GM18508 (cell line): Measurements from ENCODE around the gene METTL24.

Experiments
- ATAC-seq: cut with Tn5 transposase; IDR thresholded peaks from one replicate; pipeline ENCODE4 v1.9.1; 2021; ENCODE audit warnings: moderate number of reproducible peaks; ENCODE audit not compliant: insufficient read depth, unreplicated experiment

The METTL24 gene, protein sequence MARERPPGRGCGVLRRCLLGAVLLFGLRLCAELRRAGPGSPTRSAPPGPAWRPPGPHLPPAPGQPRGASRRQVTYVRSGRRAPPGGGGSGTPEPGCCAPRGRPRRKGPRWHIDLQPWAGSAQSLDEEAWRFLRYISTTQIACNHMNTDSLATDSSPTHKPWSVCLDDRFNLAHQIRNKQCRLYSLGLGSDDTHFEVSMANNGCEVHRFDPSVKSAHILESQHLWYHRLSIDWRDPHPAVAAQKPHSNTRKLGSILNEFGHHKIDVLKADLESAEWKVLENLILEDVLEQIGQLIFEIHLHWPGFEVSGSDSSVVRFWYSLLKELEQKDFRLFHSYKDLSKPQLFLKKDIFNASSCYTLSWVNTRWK

DNA sequence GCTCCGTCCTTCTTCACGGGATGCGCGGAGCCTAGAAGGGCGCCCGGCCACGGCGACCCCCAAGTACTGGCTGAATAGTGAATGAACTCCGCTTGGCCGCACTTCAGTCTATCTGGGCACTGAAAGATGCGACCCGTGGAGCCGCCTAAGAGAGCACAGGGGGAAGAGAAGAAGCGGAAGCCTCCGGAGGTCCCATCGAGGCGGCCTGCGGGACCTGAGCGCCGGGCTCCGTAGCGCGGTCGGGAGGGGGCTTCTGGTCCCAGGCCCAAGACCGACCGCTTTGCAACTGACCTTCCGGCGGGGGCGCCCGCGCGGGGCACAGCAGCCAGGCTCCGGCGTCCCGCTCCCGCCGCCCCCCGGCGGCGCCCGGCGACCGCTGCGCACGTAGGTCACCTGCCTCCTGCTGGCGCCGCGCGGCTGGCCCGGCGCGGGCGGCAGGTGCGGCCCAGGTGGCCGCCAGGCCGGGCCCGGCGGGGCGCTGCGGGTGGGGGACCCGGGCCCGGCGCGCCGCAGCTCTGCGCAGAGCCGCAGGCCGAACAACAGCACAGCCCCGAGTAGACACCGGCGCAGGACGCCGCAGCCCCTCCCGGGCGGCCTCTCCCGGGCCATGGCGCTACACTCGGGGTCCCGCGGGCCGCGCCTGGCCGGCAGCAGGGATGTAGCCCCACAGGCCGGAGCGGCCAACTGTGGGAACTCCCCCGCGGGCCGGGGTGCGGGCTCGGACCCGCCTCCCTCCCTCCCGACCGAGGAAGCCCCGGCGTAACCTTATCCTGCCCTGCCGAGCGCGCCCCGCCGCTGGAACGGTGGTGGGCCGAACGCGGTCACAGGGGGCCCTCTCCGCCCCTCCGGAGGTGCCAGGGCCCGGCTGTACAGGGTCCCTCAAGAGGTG, at the start of gene METTL24:
Gene METTL24 (minus strand): TSS at position 686 of the 889 bp plus-strand sequence. CDS start 77 bp downstream, at position 609.
- ATAC-seq, result no peak

DNA sequence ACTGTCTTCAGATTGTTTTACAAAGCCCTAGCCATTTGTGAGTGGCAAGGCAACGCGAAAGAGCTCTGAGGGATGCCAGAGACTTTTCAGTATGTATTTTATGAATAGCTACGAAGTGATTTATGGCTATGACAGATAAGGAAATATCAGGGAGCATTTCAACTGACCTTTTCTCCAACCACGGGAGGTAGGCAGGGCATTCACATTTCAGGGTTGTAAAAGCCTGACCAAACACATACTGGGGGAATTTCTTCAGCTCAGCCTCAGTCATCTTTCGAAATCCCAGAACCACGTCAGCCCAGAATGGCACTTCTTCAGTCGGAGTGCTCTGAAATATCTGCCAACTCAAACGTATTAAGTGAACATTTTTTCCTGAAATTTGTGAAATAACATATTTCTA, 46.5 kb upstream of the METTL24 start:
- no peak for ATAC-seq

DNA sequence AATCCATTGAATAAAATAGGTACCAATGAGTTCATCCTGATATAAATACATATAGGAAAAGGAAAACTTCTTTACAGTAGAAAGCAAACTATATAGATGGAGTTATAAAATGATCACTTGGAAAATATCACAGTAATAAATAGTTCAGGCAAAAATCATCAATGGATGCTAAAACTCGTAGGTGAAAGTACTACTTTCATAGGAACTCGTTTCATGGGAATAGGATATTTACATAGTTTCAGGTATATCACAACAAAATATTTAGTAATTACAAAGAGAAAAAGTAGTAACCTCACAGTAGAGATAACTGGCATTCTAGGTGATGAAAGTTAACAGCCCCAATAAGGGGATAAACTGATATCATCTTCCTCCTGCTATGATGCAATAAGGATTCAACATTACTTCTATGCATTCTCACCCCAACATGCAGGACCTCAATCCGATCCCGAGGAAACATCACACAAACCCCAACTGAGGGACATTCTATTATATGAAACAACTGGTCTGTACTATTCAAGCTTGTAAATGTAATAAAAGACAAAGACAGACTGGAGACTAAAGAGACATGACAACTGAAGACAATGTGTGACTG, 43.5 kb upstream of the METTL24 start:
- no peak for ATAC-seq

DNA sequence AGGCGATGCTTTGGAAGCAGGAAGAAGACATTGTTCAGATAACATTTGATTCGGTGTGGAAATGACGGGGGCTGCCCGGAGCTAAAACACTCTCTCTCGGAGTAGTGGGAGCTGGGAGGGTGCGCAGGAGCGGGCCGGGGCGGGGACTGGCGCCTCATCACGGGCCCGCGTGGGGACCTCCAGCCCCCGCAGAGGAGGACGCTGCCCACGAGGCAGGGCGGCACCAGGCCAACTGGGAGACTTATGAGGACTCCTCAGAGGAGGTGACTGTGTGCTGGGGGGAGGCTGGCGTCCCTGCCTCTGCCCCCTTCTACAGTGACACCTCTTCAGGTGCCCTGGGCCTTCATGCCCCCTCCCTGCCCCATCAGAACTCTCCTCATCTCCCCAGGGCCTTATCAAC, 42.1 kb upstream of the METTL24 start:
- ATAC-seq, result no peak

DNA sequence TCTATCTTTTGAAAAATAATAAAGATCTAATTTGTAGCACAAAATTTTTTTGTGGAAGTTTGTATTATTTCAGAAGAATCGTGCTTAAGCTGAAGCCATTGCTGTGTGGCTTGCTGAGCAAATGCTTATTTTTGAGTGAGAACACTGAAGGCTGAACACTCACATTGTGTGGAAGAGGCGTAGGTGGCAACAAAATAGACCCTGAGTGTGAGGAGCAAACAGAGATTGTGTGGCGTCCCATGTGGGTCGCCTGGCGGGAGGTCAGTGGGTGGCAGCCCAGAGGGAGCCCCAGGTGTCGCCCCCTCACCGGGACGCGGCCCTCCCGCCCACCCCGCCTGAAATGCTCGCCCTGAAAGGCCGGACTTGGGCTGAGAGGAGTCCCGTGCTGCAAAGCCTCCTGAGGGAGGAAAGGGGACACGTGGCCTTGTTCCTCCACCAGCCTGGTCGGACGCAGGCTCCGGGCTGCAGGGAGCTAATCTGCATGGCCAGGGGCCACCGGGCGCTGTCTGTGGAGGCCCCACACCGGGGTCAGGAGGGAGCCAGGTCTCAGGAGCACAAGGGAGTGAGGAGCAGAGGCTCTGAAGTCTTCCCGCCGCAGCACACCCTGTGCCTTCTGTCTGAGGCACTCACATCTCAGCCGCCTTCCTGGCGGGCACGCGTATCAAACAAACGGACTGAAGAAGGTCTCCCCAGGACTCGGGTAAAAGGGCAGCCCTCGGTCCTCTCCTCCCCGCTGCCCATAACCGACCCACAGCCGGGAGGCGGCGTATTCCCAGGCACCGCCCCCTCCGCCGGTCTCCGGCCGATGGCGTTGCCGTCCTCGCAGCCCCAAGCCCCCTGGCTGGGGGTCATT, 41.3 kb upstream of the METTL24 start:
- no peak for ATAC-seq

DNA sequence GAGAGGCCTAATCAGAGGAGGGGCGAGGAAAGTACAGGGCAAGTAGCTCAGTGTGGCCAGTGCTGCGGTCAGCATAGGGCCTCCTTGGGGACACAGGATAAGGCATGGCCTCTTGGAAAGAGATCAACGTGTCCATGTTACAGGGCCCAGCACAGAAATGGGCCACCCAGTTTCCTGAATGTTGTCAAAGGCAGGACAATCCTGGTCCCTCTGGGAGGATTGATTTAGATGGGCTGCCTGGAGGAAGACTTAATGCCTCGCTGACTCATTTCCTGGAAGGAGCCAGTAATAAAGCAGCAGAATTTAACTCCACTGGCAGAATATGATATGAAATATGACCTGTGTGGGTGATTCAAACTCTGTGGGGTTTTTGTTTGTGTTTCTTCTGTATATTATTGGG, 40.6 kb upstream of the METTL24 start:
- ATAC-seq, result no peak

DNA sequence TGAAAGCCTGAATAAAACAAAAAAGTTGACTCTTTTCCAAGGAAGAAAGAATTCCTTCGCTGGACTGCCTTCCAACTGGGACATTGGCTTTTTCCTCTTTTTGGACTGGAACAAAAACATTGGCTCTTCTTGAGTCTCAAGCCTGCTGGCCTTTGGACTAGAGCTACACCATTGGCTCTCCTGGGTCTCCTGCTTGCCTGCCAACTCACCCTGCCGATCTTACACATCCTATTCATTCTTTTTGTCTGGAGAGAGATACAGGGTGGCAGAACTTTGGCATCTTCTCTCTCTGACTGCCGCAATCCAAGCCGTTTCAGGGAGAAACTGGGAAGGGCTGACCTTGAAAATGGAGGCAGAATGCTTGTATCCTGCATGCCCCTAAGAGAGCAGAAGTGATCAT, 37.1 kb upstream of the METTL24 start:
- ATAC-seq, result no peak

DNA sequence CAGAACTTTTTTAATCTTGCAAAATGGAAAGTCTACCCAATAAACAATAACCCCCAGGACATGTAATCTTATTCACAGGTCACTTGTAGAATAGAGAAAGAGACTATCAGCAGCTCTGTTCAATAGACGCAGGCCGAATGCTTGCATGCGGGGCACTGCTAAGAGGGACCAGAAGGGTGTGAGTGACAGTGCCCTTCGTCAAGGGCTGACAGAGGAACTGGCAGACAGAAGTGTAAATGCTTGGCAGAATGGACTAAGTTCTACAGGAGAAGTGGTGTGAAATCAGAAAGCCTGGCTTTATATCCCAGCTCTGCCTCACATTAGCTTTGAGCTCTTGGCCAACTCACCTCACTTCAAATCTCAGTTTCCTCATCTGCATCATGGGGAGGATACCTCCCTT, 36.3 kb upstream of the METTL24 start:
- no peak for ATAC-seq

DNA sequence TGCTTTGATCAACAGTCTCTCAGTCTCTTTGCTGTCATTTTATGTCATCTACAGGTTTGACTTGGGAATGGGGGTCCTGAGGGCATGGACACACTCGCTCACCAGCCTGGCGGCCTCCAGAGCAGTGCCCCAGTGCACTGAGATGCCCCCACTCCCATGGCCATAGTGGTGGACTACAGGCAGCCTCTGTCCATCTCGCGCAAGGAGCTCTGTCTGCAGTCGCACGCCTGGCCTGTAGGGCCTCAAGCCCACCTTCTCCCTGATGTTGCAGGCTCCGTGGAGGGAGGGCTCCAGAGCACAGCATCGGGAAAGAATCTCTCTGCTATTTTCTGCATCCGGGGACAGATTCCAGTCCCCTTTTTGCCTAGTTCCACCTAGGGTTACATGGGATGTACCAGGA, 34.6 kb upstream of the METTL24 start:
- no peak for ATAC-seq

DNA sequence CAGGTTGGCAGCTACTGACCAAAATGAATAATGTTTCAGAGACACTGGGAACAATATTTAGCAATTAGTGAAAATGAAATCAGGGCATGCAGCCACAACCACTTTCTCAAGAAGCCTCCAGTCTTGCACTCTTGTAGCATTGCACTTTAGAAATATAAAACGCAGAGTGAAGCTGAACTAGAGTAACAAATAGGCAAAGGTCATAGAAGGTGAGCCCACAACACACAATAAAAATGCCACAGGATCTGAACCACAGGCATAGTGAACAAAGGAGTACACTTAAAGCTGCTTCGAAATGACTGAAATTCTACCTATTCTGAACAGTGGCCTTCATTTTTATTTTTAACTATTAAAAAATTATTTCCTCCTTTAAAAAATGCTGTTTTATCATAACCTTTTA, 32.3 kb upstream of the METTL24 start:
- no peak for ATAC-seq

DNA sequence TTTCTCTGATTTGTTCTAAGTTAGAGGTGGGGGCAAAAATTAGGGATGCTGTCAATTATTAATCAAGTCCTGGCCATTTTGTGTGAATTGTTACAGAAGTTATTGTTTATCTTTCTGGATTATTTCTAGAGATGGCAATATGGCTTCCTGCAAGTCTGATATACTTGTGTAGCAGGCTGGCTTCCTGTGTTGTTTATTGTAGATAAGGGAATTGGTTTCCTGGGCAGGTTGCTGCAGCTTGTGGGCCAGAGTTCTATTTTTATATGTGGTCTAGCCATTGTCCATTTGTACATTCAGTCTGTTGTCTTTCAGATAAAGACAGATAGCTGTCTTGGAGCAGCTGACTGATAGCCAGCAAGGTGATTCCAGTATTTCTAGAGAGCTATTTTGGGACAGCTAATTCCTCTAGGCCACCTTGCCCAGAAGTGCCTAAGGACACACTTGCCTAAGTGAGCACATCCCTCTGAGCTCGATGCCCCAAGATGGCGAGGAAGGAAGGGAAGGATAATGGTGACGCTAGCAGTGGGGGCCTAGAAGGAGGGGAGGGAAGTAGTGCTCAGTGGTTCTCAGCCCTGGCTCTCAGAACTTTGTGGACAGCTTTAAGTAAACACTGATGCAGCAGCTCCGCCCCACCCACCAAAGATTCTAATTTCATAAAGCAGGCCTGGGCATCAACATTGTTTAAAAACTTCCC, 31.7 kb upstream of the METTL24 start:
- no peak for ATAC-seq

DNA sequence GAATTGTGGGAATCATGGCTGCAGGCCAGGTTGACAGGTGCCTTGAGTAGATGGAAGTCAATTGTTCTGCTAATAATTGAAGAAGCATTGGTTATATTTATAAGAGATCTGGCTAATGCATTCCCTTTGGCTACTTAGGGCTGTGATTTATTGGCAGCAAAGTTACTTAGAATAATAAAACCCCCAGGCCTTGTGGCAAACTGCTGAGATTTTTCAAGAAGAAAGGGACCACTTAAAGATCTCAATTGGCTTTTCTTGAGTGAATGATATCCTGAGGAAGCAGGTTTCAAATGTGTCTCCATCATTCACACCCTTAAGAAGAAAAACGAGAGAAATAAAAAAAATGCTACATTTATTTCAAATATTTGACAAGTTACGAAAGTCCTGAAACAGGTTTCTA, 29.8 kb upstream of the METTL24 start:
- ATAC-seq, result no peak

DNA sequence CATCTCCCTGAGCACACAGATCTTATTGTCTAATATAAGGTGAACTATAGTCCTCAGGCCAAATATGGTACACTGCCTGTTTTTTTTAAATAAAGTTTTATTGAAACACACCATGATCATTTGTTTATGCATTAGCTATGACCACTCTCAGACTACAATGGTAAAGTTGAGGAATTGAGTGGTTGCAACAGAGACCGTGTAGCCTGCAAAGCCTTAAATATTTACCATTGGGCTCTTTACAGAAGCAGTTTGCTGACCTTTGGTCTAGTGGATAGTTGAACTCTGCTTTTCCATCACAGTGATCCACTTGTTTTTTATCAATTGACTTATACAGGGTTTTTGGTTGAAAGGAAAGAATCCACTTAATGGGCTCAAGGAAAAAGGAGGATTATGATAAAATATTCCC, 27.3 kb upstream of the METTL24 start:
- no peak for ATAC-seq

DNA sequence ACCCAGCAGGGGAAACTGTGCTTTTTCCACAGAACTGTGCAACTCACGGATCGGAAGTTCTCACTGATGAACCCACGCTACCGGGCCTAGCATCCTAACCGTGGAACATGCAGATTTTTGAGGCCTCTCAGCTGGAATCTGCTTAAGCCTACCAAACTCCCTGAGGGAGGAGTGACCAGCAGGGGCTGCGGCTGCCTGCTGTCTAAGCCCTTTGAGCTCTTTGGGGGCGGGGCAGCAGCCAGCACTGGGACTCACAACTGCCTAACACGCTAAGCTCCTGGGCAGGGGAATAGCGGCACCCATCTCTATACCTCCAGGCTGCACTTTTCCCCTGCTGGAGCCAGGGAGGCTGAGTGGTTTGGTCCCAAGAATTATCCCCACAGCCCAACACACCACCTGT, 20.4 kb upstream of the METTL24 start:
- no peak for ATAC-seq

DNA sequence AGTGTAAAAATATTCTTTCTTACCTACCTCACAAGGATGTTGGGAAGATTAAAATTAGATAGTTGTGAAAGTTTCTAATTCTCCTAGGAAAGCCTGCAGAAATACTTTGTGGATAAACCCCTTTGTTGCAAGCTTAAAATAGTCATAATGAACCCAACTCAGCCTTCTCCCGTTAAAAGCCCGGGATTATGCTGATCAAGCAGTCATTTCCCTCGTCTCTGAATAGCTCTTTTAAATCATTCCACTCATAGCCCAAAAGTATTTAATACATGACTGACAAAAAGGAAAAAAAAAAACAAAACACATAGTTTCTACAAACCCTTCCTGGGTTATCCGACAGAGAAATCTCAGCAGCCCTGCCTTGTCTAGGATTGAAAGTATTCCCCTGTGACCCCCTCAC, 10.9 kb upstream of the METTL24 start:
- ATAC-seq, result no peak

DNA sequence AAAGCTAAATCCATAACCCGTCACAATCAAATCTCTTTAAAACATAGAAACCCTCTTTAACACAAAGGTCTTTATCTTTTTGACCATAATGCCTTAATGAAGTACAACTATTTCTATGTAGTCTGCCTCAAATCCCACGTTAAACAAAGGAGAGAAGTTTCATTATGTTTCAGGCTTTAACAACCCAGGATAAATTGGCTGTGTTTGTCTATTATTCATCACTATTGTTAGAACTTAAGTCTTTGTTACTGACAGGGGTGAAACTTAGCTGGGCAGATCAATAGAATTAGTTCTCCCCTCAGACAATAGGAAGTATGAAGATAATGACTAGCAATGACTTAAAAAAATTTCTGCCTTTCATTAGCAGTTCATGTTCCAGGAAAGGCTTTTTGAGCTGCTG, 10.1 kb upstream of the METTL24 start:
- ATAC-seq, result no peak

DNA sequence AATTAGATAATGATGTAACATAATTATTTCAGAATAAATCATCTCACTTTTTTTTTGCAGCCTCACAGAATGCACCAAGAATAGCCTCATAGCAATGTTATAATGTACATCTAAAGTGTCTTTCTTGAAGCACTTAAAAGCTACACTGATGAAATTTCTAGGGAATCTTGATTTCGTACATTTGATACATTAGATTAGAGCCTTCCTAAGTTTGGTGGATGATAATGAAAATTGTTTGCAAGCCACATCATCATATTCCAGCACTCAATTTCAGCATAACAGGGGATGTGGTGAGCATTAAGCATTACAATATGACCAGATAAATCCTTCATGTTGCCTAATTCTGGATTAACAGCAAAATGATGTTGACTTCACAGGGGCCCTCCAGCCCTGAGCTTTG, 9.7 kb upstream of the METTL24 start:
- no peak for ATAC-seq

DNA sequence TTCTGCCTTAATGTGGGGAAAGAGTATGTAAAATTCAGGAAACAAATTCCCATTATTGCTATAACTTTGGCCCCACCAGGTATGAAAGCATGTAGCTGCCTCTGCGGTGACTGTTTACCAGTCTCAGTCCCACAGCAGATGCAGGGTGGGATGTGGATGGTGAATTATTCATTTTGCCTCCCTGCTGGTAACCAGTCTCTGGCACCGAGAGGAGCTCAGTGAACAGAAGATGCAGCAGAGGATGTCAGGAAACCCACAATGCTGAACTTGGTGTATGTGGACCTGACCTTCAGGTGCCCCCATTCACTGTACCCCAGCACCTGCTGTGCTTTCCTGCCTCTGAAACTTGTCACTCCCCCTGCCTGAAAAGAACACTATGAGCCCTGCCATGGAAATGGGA, 8.8 kb upstream of the METTL24 start:
- no peak for ATAC-seq

DNA sequence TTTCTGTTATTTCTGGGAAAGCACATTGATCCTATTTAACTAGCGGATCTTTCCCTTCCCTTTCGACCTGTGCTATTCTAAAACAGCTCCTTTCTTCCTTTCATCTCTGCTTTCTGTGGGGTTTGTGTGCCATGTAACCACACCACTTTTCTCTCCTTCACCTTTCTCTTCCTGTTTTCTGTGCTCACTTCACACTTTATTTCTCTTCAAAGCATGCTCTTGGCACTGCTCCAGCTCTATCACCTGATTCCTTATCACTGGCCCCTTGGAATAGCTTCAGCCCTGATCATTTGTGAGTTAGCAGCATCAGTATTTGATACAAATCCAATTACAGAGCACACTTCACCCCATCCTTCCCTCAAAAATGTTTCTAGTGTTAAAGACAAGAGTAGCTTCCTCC, 8.1 kb upstream of the METTL24 start:
- ATAC-seq, result no peak
